ENCODE data around the gene TSHR.

DNA sequence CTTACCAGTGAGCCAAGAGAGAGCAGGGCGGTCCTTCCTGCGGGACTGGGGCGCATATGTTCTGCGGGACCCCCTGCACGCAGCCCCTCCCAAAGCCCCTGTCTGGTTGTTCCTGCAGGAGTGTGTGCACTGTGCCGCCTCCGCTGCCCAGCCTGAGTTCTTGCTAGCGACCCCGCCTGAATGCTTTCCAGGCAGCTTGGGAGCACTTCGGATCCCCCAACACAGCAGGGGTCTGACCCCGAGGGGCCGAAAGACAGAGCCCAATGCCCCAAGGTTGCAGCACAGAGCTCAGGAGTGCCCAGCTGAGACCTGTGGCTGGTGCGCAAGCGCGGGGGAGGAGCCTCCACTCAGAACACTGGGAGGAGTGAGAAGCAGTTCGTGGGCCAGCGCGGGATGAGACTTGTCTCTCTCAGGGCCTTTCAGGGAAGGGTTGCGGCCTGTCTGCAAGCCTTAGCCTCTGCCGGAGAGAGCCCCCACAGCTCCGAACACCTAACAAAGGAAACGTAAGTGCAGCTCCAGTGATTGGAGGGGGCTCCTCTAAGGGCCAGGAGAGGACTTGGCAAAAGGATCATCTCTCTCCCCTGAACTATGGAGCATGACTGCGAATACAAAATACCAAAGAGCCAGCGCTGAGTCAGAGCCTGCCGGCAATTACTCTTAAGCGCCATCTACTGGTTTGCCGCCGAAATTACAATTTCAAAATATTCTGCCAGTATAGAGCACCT lies 214.8 kb downstream of the TSHR start:
- TF ChIP-seq POLR2A (IDR thresholded peaks at IDR 0.05; ENCODE audit: low read depth, low read length): peak; percentile 81
- TF ChIP-seq TAF1 (IDR thresholded peaks at IDR 0.05; ENCODE audit: borderline replicate concordance, low read depth, low read length): peak; percentile 59; the same call in 1 of the 2 replicates
